SJSA1 (cell line): Measurements from ENCODE around the gene SORBS1. TPM values are rescaled to one million over a fixed set of nuclear protein-coding genes. Genes with fewer than 3 reads are reported as not detected.

Experiments
- DNase-seq, 2 experiments: peaks; one replicate each; pipeline ENCODE4 v3.0.0-alpha.2; 2015 to 2020; ENCODE audit warnings: low spot score in 2 of 2, low read depth in 1 of 2
- H3K27ac ChIP-seq: fragments of 250-450 bp; sonication (Bioruptor Pico); 2 replicates; pipeline ENCODE4 v1.5.1; 2020; ENCODE audit warnings: mild to moderate bottlenecking, moderate library complexity
- H3K27me3 ChIP-seq: fragments of 250-450 bp; sonication (Bioruptor Pico); replicated peaks from 2 replicates; pipeline ENCODE4 v1.5.1; 2020; ENCODE audit warnings: mild to moderate bottlenecking, moderate library complexity
- H3K36me3 ChIP-seq: fragments of 250-450 bp; sonication (Bioruptor Pico); 2 replicates; pipeline ENCODE4 v1.5.1; 2020; ENCODE audit warnings: mild to moderate bottlenecking
- H3K4me1 ChIP-seq: fragments of 250-450 bp; sonication (Bioruptor Pico); replicated peaks from 2 replicates; pipeline ENCODE4 v1.6.1; 2021; ENCODE audit warnings: mild to moderate bottlenecking
- H3K4me3 ChIP-seq: fragments of 250-450 bp; sonication (Bioruptor Pico); 2 replicates; pipeline ENCODE4 v1.5.1; 2020; ENCODE audit warnings: mild to moderate bottlenecking
- H3K9me3 ChIP-seq: fragments of 250-450 bp; sonication (Bioruptor Pico); replicated peaks from 2 replicates; pipeline ENCODE4 v1.5.1; 2020; ENCODE audit warnings: mild to moderate bottlenecking
- total RNA-seq: library from RNA; depleted of rRNA; stranded (reverse); fragments of >200 nt; shearing (Covaris generic); gene quantifications from 2 replicates; pipeline ENCODE4 v1.2.3, GENCODE V29; 2014

Gene SORBS1
- total RNA-seq, 1 experiment from 2014 or later: 2.9 TPM

GRCh38 chr10:95281206-95281605 lies 280.0 kb downstream of the SORBS1 start:
- peaks cover 36% of the 10 kb centered on the region for H3K4me1 ChIP-seq
- peaks cover 22% of the 10 kb centered on the region for H3K36me3 ChIP-seq
- H3K27ac ChIP-seq: no peak overlapping the region
- no peaks in the 10 kb centered on the region for H3K27me3 ChIP-seq
- no peak overlapping the region for H3K4me3 ChIP-seq
- DNase-seq: no peak
- H3K9me3 ChIP-seq: no peaks in the 10 kb centered on the region

DNA sequence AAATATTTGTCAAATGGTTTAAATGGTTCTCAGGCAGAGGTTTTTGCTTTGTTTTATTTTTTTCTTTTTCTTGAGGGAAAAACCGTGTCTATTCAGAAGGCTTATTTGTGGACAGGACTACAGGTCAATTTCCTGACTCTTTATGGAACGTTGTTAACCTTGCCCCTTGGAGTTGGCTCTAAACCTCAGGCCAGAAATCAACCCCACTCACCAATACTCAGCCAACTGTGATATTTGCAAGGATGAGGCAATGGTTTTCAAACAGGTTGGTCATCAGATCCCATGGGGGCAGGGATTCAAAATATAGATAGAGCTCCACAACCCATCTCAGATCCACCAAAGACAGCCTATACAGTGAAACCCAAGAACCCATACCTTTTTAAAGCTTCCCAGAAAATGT lies 280.5 kb downstream of the SORBS1 start:
- H3K4me3 ChIP-seq: no peak overlapping the region
- peaks cover 42% of the 10 kb centered on the region for H3K4me1 ChIP-seq
- no peak overlapping the region for H3K27ac ChIP-seq
- no peaks in the 10 kb centered on the region for H3K9me3 ChIP-seq
- no peaks in the 10 kb centered on the region for H3K27me3 ChIP-seq
- no peak for DNase-seq
- peaks cover 22% of the 10 kb centered on the region for H3K36me3 ChIP-seq

GRCh38 chr10:95279042-95279820 lies 281.9 kb downstream of the SORBS1 start:
- peak; percentile 30 to 53 for DNase-seq
- H3K36me3 ChIP-seq: peaks cover 22% of the 10 kb centered on the region
- no peaks in the 10 kb centered on the region for H3K9me3 ChIP-seq
- H3K27ac ChIP-seq: peak overlapping the region; percentile 31
- no peak overlapping the region for H3K4me3 ChIP-seq
- H3K27me3 ChIP-seq: no peaks in the 10 kb centered on the region
- H3K4me1 ChIP-seq: peaks cover 51% of the 10 kb centered on the region

DNA sequence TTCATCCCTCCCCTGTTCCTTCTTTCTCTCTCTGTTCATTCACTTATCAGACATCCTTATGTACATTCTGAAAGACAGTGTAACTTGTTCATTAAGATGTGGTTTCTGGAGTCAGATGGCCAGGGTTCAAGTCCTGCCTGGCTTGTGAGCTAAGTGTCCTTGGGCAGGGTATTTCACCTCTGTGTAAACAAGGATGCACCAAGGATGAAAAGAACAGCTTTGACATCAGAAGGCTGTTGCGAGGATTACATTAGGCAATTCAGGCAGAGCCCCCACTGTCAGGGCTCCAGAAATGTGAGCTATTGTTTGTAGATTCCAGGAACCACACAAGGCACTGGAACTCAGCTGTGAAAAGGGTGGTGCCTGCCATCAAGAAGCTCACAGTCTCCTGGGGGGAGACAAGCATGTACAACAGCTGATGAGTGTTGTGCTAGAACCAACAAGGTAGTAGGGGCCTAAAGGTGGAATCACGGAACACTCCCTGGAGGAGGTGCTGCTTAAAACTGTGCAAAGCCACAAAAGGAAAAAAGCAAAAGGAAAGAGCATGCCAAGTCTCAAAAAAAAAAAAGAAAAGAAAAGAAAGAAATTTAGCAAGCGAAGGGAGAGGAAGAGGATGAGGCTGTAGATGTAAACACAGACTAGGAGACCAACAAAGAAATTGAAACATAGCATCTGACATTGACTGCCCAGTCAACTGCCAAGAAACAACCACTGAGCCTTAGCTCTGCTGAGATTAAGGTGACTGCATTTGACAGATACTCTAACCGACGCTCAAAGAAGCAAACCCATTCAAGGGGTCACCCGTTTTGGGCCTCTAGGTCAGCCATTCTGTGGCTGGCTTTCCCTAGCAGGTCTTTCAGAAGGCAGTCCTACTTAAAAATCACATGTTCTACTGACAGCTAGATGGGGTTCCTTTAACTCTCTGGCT lies 282.8 kb downstream of the SORBS1 start:
- no peaks in the 10 kb centered on the region for H3K9me3 ChIP-seq
- H3K4me3 ChIP-seq: no peak overlapping the region
- peak; percentile 58 to 65 for DNase-seq
- peak overlapping the region; percentile 31 for H3K27ac ChIP-seq
- peaks cover 58% of the 10 kb centered on the region for H3K4me1 ChIP-seq
- no peaks in the 10 kb centered on the region for H3K27me3 ChIP-seq
- peaks cover 15% of the 10 kb centered on the region for H3K36me3 ChIP-seq

DNA sequence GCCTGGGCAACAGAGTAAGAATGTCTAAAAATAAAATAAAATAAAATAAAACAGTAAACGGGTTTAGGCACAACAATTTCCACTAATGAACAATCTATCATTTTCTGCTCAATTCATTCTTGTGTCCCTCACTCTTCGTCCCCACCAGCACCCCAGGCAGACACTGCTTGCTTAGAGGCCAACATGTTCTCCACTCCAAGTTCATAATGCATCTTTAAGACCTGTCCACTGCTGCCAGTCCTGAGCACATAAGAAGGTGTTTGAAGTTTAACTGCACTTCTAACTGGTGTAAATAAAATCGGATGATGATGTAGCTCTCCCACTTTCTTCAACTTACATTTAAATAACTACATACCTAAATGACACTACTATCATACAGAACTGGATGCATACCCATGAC lies 283.6 kb downstream of the SORBS1 start:
- no peak overlapping the region for H3K4me3 ChIP-seq
- no peak for DNase-seq
- H3K27me3 ChIP-seq: no peaks in the 10 kb centered on the region
- peaks cover 13% of the 10 kb centered on the region for H3K36me3 ChIP-seq
- no peaks in the 10 kb centered on the region for H3K9me3 ChIP-seq
- H3K27ac ChIP-seq: no peak overlapping the region; the same call in 1 of the 2 replicates
- H3K4me1 ChIP-seq: peaks cover 65% of the 10 kb centered on the region

DNA sequence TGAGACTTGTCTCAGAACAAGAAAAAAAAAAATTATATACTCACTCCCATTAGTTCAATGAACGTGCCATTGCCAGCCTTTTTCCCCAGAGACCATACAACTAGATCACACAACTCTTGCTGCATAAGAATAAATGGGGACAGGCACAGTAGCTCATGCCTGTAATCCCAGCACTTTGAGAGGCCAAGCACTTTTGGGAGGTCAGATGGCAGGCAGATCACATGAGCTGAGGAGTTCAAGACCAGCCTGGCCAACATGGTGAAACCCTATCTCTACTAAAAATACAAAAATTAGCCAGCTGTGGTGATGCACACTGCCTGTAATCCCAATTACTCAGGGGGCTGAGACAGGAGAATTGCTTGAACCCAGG lies 284.0 kb downstream of the SORBS1 start:
- Histone ChIP-seq H3K36me3 (peaks cover 11% of the 10 kb centered on the region), H3K4me1 (peaks cover 66% of the 10 kb centered on the region), H3K27ac (no peak overlapping the region), H3K9me3 (no peaks in the 10 kb centered on the region), H3K27me3 (no peaks in the 10 kb centered on the region), H3K4me3 (no peak overlapping the region)
- peak in 1 of 2 experiments; percentile 13 for DNase-seq

DNA sequence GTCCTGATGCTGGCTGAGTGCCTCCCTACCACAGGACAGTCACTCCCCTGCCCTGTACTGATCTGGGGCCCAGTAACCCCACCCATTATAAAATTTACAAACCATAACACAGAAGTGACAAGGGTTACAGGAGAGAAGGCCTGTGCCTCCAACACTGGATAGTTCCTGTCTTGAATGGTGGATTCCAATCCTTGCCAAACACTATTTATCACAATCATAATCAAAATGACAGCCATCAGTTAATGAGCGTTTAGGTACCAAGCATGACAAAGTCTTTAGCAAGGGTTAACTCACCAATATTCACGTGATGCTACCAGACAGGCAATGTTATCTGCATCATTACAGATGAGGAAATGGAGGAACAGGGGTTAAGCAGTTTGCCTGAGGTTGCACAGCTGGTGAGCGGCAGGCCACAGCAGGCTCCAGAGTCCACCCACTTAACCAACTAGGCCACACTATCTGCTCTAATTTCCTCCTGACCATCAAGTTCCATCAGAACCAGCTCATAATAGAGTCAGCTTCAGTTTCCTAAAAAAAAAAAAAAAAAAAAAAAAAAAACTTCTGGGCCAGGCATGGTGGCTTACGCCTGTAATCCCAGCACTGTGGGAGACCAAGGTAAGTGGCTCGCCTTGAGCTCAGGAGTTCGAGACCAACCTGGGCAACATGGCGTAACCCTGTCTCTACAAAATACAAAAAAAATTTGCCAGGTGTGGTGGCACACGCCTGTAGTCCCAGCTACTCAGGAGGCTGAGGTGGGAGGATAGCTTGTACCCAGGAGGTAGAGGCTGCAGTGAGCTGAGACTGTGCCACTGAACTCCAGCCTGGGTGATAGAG lies 284.6 kb downstream of the SORBS1 start:
- H3K36me3 ChIP-seq: peaks cover 10% of the 10 kb centered on the region; the same call in 1 of the 2 replicates
- H3K4me1 ChIP-seq: peaks cover 66% of the 10 kb centered on the region
- H3K27ac ChIP-seq: no peak overlapping the region
- no peaks in the 10 kb centered on the region for H3K27me3 ChIP-seq
- peak in 1 of 2 experiments; percentile 17 for DNase-seq
- no peak overlapping the region for H3K4me3 ChIP-seq
- no peaks in the 10 kb centered on the region for H3K9me3 ChIP-seq

- DNase-seq: no peak
- Histone ChIP-seq H3K4me3 (no peak overlapping the region), H3K27me3 (no peaks in the 10 kb centered on the region), H3K4me1 (peaks cover 65% of the 10 kb centered on the region), H3K9me3 (no peaks in the 10 kb centered on the region), H3K27ac (no peak overlapping the region), H3K36me3 (peaks cover 16% of the 10 kb centered on the region)
Observed at GRCh38 chr10:95275726-95276366, 285.3 kb downstream of the SORBS1 start.

DNA sequence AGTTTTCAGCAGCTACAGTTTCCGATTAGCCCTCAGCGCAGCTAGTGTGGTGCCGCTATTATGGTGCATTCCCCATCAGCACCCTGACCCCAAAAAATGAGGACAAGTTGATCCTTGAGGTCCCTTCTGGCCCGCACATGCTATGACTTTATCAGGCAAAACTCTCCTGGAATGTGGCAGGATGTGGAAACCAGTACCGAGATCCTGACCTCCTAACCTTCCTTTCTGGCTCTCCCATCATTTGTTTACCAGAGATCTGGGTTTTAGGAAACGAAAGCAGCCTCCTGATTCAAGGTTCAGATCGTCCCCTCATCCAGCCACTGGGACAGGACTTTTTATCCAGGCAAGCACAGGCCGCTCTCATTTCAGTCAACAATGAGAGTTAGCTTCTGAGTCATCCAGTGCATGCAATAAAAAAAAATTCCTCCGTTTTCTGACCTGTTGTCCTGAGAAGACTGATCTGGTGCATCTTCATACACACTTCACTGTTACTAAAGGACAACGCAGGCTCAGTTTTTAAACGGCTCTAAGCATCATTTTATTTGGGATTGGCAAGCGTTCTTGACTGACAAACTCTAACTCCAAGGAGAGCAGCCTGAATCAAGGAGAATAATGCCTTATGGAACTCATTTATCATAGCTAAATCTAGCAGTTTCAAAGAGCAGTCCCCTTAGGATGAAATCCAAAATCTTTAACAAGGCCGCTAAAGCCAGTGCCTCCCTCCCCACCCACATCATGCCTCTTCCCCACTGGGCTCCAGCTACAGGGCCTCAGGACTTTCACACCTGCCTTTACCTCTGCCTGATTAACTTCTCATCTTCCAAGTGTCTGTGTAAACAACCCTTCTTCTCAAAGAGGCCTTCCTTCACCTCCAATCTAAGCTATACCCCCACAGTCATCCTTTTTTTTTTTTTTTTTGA lies 287.5 kb downstream of the SORBS1 start:
- H3K27ac ChIP-seq: peak overlapping the region; percentile 64
- no peaks in the 10 kb centered on the region for H3K9me3 ChIP-seq
- H3K4me1 ChIP-seq: peaks cover 43% of the 10 kb centered on the region
- peaks cover 32% of the 10 kb centered on the region for H3K36me3 ChIP-seq
- DNase-seq: peak; percentile 84 to 89
- H3K4me3 ChIP-seq: no peak overlapping the region
- H3K27me3 ChIP-seq: no peaks in the 10 kb centered on the region

- no peaks in the 10 kb centered on the region for H3K9me3 ChIP-seq
- peaks cover 17% of the 10 kb centered on the region for H3K4me1 ChIP-seq
- no peaks in the 10 kb centered on the region for H3K27me3 ChIP-seq
- DNase-seq: peak in 1 of 2 experiments; percentile 23
- no peak overlapping the region for H3K27ac ChIP-seq
- no peak overlapping the region for H3K4me3 ChIP-seq
- peaks cover 73% of the 10 kb centered on the region for H3K36me3 ChIP-seq
Observed at GRCh38 chr10:95268438-95268837, 292.7 kb downstream of the SORBS1 start.

- Histone ChIP-seq H3K4me1 (peaks cover 9% of the 10 kb centered on the region), H3K27me3 (no peaks in the 10 kb centered on the region), H3K9me3 (no peaks in the 10 kb centered on the region), H3K27ac (peak overlapping the region; percentile 85), H3K4me3 (no peak overlapping the region), H3K36me3 (peaks cover 81% of the 10 kb centered on the region)
- no peak for DNase-seq
Observed at GRCh38 chr10:95267251-95267650, 293.9 kb downstream of the SORBS1 start.

GRCh38 chr10:95266674-95267095 lies 294.5 kb downstream of the SORBS1 start:
- DNase-seq: peak; percentile 40 to 71
- no peaks in the 10 kb centered on the region for H3K9me3 ChIP-seq
- peak overlapping the region; percentile 85 for H3K27ac ChIP-seq
- peaks cover 84% of the 10 kb centered on the region for H3K36me3 ChIP-seq
- no peak overlapping the region for H3K4me3 ChIP-seq
- no peaks in the 10 kb centered on the region for H3K27me3 ChIP-seq
- H3K4me1 ChIP-seq: peaks cover 14% of the 10 kb centered on the region
